IMR-90 (cell line): ENCODE results near the gene KATNA1. TPM values are rescaled to one million over a fixed set of nuclear protein-coding genes. Genes with fewer than 3 reads are reported as not detected.

Experiments
- ATAC-seq: fragments of 200-7000 bp; cut with Tn5 transposase; 2 replicates; pipeline ENCODE4 v1.9.1; 2020; ENCODE audit warnings: low read depth, mild to moderate bottlenecking, moderate library complexity
- BruUV-seq: library from RNA; stranded (reverse); fragments of 400-500 nt; replicated peaks from 2 replicates; lab custom pipeline; 2021; lab: Mats Ljungman, UMichigan
- CTCF ChIA-PET: fragments of 300-600 bp; formaldehyde crosslinking; extraction: SDS; loops from one replicate; lab custom pipeline; 2021; ENCODE audit warnings: antibody characterized with exemption; lab: Yijun Ruan, JAX
- POLR2A ChIA-PET: fragments of 300-600 bp; sonication (Branson Sonifier 250); formaldehyde crosslinking; loops from one replicate; lab custom pipeline; 2022; ENCODE audit warnings: antibody characterized with exemption; ENCODE audit not compliant: unreplicated experiment; lab: Charles Lee
- DNase-seq: peaks from one replicate; pipeline ENCODE4 v3.0.0; 2013
- H2AFZ ChIP-seq: replicated peaks from 2 replicates; pipeline ENCODE3; 2013; ENCODE audit warnings: low read length, mild to moderate bottlenecking; ENCODE audit not compliant: poor library complexity
- H2AK5ac ChIP-seq: 2 replicates; pipeline ENCODE4 v1.6.1; 2013; ENCODE audit warnings: low read depth, low read length, inconsistent platforms
- H2AK9ac ChIP-seq: replicated peaks from 2 replicates; pipeline ENCODE3; 2013; ENCODE audit warnings: mild to moderate bottlenecking, low read depth, low read length, moderate library complexity; ENCODE audit not compliant: poor library complexity
- H2BK120ac ChIP-seq: 2 replicates; pipeline ENCODE4 v1.6.1; 2013; ENCODE audit warnings: low read depth, low read length, inconsistent platforms
- H2BK15ac ChIP-seq: 3 replicates; pipeline ENCODE4 v1.6.1; 2013; ENCODE audit warnings: low read depth, low read length, inconsistent platforms
- H2BK20ac ChIP-seq: 2 replicates; pipeline ENCODE4 v1.6.1; 2013; ENCODE audit warnings: low read depth, mild to moderate bottlenecking, inconsistent platforms, low read length, moderate library complexity
- H2BK5ac ChIP-seq: 2 replicates; pipeline ENCODE4 v1.6.1; 2013; ENCODE audit warnings: mild to moderate bottlenecking, low read depth, low read length, inconsistent platforms; ENCODE audit not compliant: poor library complexity, severe bottlenecking
- H3K14ac ChIP-seq: replicated peaks from 2 replicates; pipeline ENCODE4 v1.6.1; 2013; ENCODE audit warnings: low read depth, low read length, inconsistent platforms
- H3K18ac ChIP-seq: 2 replicates; pipeline ENCODE4 v1.6.1; 2013; ENCODE audit warnings: low read depth, low read length, control low read depth
- H3K23ac ChIP-seq: 2 replicates; pipeline ENCODE4 v1.6.1; 2013; ENCODE audit warnings: low read depth, low read length, inconsistent platforms
- H3K27ac ChIP-seq: 2 replicates; pipeline ENCODE4 v1.5.1; 2013; ENCODE audit warnings: mild to moderate bottlenecking, control low read depth, low read length; ENCODE audit not compliant: insufficient read depth
- H3K27me3 ChIP-seq: 2 replicates; pipeline ENCODE4 v1.6.1; 2013; ENCODE audit warnings: low read length; ENCODE audit not compliant: control insufficient read depth, insufficient read depth
- H3K36me3 ChIP-seq: 2 replicates; pipeline ENCODE4 v1.6.1; 2013; ENCODE audit warnings: low read length, mixed read lengths; ENCODE audit not compliant: control insufficient read depth, insufficient read depth
- H3K4ac ChIP-seq: 2 replicates; pipeline ENCODE4 v1.6.1; 2013; ENCODE audit warnings: low read depth, low read length, inconsistent platforms
- H3K4me1 ChIP-seq: 2 replicates; pipeline ENCODE4 v1.6.1; 2013; ENCODE audit warnings: low read length, mixed read lengths; ENCODE audit not compliant: control insufficient read depth, insufficient read depth
- H3K4me2 ChIP-seq: 2 replicates; pipeline ENCODE4 v1.6.1; 2013; ENCODE audit warnings: low read depth, mild to moderate bottlenecking, control low read depth, low read length, moderate library complexity
- H3K4me3 ChIP-seq: 2 replicates; pipeline ENCODE4 v1.5.1; 2013; ENCODE audit warnings: low read depth, mild to moderate bottlenecking, control low read depth, low read length, moderate library complexity; ENCODE audit not compliant: insufficient read depth
- H3K56ac ChIP-seq: 2 replicates; pipeline ENCODE4 v1.6.1; 2013; ENCODE audit warnings: low read length, inconsistent platforms; ENCODE audit not compliant: insufficient read depth; ENCODE audit errors: extremely low read depth
- H3K79me1 ChIP-seq, 2 experiments: 2 replicates each; pipeline ENCODE4 v1.6.1; 2013; ENCODE audit warnings: low read length in 2 of 2, inconsistent platforms in 1 of 2, low read depth in 1 of 2
- H3K9ac ChIP-seq: 2 replicates; pipeline ENCODE4 v1.6.1; 2013; ENCODE audit warnings: low read depth, low read length, control low read depth
- H3K9me1 ChIP-seq: 2 replicates; pipeline ENCODE4 v1.6.1; 2013; ENCODE audit warnings: low read length, inconsistent platforms; ENCODE audit not compliant: insufficient read depth
- H3K9me3 ChIP-seq: 2 replicates; pipeline ENCODE4 v1.6.1; 2013; ENCODE audit warnings: low read length; ENCODE audit not compliant: control insufficient read depth, insufficient read depth
- H4K20me1 ChIP-seq: 2 replicates; pipeline ENCODE4 v1.6.1; 2013; ENCODE audit warnings: low read length, inconsistent platforms; ENCODE audit not compliant: insufficient read depth
- H4K5ac ChIP-seq: 2 replicates; pipeline ENCODE4 v1.6.1; 2013; ENCODE audit warnings: mild to moderate bottlenecking, low read depth, low read length, control low read depth
- H4K8ac ChIP-seq, 2 experiments: 2 replicates each; pipeline ENCODE4 v1.6.1; 2013; ENCODE audit warnings: low read depth in 2 of 2, low read length in 2 of 2, control low read depth in 1 of 2, inconsistent platforms in 1 of 2
- H4K91ac ChIP-seq: 2 replicates; pipeline ENCODE4 v1.6.1; 2013; ENCODE audit warnings: low read depth, low read length, inconsistent platforms; ENCODE audit not compliant: insufficient read depth
- CEBPB ChIP-seq: IDR thresholded peaks from 2 replicates; pipeline ENCODE4 v1.6.1; 2012; ENCODE audit warnings: low read depth, low read length, improper control_type of control experiment
- CTCF ChIP-seq: conservative IDR thresholded peaks from 2 replicates; pipeline ENCODE4 v1.5.1; 2012; ENCODE audit warnings: mild to moderate bottlenecking, low read depth, low read length, improper control_type of control experiment
- ELK1 ChIP-seq: fragments of 150-350 bp; IDR thresholded peaks from 2 replicates; pipeline ENCODE4 v1.6.1; 2016; ENCODE audit warnings: low read depth, mild to moderate bottlenecking, low read length, moderate library complexity, borderline replicate concordance
- MAZ ChIP-seq: IDR thresholded peaks from 2 replicates; pipeline ENCODE4 v1.6.1; 2012; ENCODE audit warnings: low read depth, mild to moderate bottlenecking, low read length, improper control_type of control experiment, moderate library complexity, borderline replicate concordance
- MXI1 ChIP-seq: IDR thresholded peaks from 2 replicates; pipeline ENCODE4 v1.6.1; 2012; ENCODE audit warnings: low read depth, mild to moderate bottlenecking, low read length, moderate library complexity, borderline replicate concordance
- NFE2L2 ChIP-seq: fragments of 150-350 bp; IDR thresholded peaks from 2 replicates; pipeline ENCODE4 v1.6.1; 2016; ENCODE audit warnings: low read depth, mild to moderate bottlenecking, low read length
- RCOR1 ChIP-seq: IDR thresholded peaks from 2 replicates; pipeline ENCODE4 v1.6.1; 2012; ENCODE audit warnings: mild to moderate bottlenecking, low read length, improper control_type of control experiment; ENCODE audit not compliant: insufficient replicate concordance
- RFX5 ChIP-seq: IDR thresholded peaks from 2 replicates; pipeline ENCODE4 v1.8.0; 2012; ENCODE audit warnings: low read depth, mild to moderate bottlenecking, low read length, moderate library complexity
- USF2 ChIP-seq: fragments of 150-350 bp; IDR thresholded peaks from 2 replicates; pipeline ENCODE4 v1.6.1; 2017; ENCODE audit warnings: mild to moderate bottlenecking, antibody characterized with exemption, low read length, low read depth
- dilution Hi-C: fragments of 300-500 bp; cut with HindIII; formaldehyde crosslinking; loops from one replicate; pipeline ENCODE4 v1.14.3; 2018; ENCODE audit warnings: low sequenced_read_pairs; ENCODE audit not compliant: unreplicated experiment
- in situ Hi-C: fragments of 300-500 bp; cut with MboI; formaldehyde crosslinking; loops from 3 replicates; pipeline ENCODE4 v1.14.3; 2019; ENCODE audit warnings: low sequenced_read_pairs, inconsistent platforms, mixed read lengths
- intact Hi-C: fragments of 100-400 bp; cut with micrococcal nuclease; formaldehyde crosslinking; loops from 2 replicates; pipeline ENCODE4 v1.10.0; 2022
- polyA plus RNA-seq, 3 experiments: library from polyadenylated mRNA; depleted of rRNA; stranded (reverse); fragments of >200 nt; gene quantifications; 2 replicates each; pipeline ENCODE4 v1.2.3, GENCODE V29; 2012; ENCODE audit warnings: low replicate concordance in 1 of 3
- total RNA-seq: library from RNA; depleted of rRNA; stranded (reverse); fragments of >200 nt; gene quantifications from 2 replicates; pipeline ENCODE4 v1.2.3, GENCODE V29; 2012

Gene KATNA1
- total and polyA plus RNA-seq, 2 of the 4 experiments (the other 2 are of a cell fraction), result 15.3 to 24.6 TPM

GRCh38 chr6:149627672-149628071 is 20.8 kb downstream of the KATNA1 start:
- Histone ChIP-seq H2AK5ac (no peak overlapping the region), H3K9ac (no peak overlapping the region), H2BK15ac (no peak overlapping the region), H3K4me1 (no peaks in the 10 kb centered on the region), H3K18ac (no peak overlapping the region), H2AFZ (no peak overlapping the region), H3K36me3 (peaks cover 13% of the 10 kb centered on the region), H3K23ac (no peak overlapping the region), H3K27ac (no peak overlapping the region), H4K91ac (no peak overlapping the region), H3K9me1 (no peaks in the 10 kb centered on the region), H4K8ac (no peak overlapping the region), H3K56ac (no peak overlapping the region), H2BK120ac (no peak overlapping the region), H3K27me3 (no peaks in the 10 kb centered on the region), H3K79me1 (peaks cover 0 to 4% of the 10 kb centered on the region in 2 experiments; a peak in 3 of 4 replicates), H3K9me3 (no peaks in the 10 kb centered on the region), H3K4me2 (no peak overlapping the region), H4K20me1 (no peaks in the 10 kb centered on the region), H4K5ac (no peak overlapping the region), H3K4ac (no peak overlapping the region), H2BK5ac (no peak overlapping the region), H2BK20ac (no peak overlapping the region), H2AK9ac (no peak overlapping the region), H3K14ac (no peak overlapping the region), H3K4me3 (no peak overlapping the region)
- intact Hi-C loops (no loop called here), in situ Hi-C loops (no loop called here), dilution Hi-C loops (no loop called here)
- ATAC-seq (no peak), DNase-seq (no peak)
- CTCF ChIA-PET, result interaction anchor here (0.6 kb wide), 2 partner anchors 25 to 255 kb away, joined by 3 to 4 read pairs; no protein-coding TSS in a partner anchor
- POLR2A ChIA-PET, result no interaction called here
- TF ChIP-seq CTCF, result no peak
- TF ChIP-seq MAZ, result no peak
- TF ChIP-seq CEBPB, result no peak
- no peak for TF ChIP-seq MXI1
- TF ChIP-seq NFE2L2, result no peak
- TF ChIP-seq RFX5, result no peak
- no peak for TF ChIP-seq USF2
- no peak for TF ChIP-seq RCOR1
- no peak for TF ChIP-seq ELK1
- no TSS peak for BruUV-seq
